Vagina (tissue), 2 donors: ENCODE data around the gene CCBE1.

Experiments
- CTCF ChIP-seq, 3 experiments: fragments of 450-650 bp in 2 of 3; fragments of 200-600 bp in 1 of 3; sonication (generic) in 1 of 3; IDR thresholded peaks; one replicate each; pipeline ENCODE4 v1.5.1; 2017 to 2019; ENCODE audit warnings: antibody characterized with exemption in 3 of 3, mild to moderate bottlenecking in 2 of 3, moderate library complexity in 2 of 3
- POLR2A ChIP-seq, 2 donors: fragments of 450-650 bp; IDR thresholded peaks; one replicate each; pipeline ENCODE4 v1.6.1; 2017; ENCODE audit warnings: antibody characterized with exemption in 2 of 2, mild to moderate bottlenecking in 2 of 2, moderate library complexity in 2 of 2

- no peak for TF ChIP-seq CTCF (IDR thresholded peaks at IDR 0.05)
- TF ChIP-seq POLR2A (IDR thresholded peaks at IDR 0.05), result no peak
These were observed 228.4 kb downstream of the CCBE1 start for GRCh38 chr18:59468821-59469220.
